ENCODE measurements around the gene NME2. TPM values are rescaled to one million over a fixed set of nuclear protein-coding genes. Genes with fewer than 3 reads are reported as not detected.

NME2 gene
- total and polyA plus RNA-seq, 4 donors: 170 to 310 (median 192) TPM

DNA sequence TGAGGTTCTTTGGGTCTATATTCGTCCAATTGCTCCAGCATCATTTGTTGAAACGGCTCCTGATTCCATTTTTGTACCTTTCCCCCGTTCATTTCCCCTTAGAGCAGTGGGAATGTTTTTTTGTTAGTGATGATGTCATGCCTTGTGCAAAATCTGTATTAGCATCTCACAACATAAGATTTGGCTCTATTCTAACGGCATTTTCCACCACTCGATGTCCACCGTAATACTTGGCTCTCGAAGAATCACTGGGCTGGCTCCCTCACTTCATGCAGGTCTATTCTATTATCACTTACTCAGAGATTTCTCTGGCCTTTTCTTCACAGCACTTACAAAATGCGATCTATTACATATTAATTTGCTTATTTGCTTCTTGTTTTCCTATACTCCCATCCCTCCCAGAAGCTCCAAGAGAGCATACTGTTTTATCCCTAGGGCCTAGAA is 13.4 kb upstream of the NME2 start:
- Histone ChIP-seq H3K27ac (ENCODE audit: low read depth in 1 of 2, low read length in 2 of 2) (peak overlapping the region; percentile 92 to 94), H3K9ac (ENCODE audit: low read depth in 1 of 2, low read length in 2 of 2) (peak overlapping the region; percentile 85 to 99), H3K9me3 (ENCODE audit: control insufficient read depth in 4 of 4, low read length in 3 of 4) (no peaks in the 10 kb centered on the region)

More for the DNA sequence above, 13.4 kb upstream of the NME2 start:
- H3K36me3 ChIP-seq (ENCODE audit: control insufficient read depth in 4 of 4, insufficient read depth in 3 of 4, low read depth in 1 of 4, low read length in 3 of 4): peaks cover 0 to 8% (median 4%) of the 10 kb centered on the region in 4 donors
- H3K4me3 ChIP-seq (ENCODE audit: low read depth in 1 of 3, low read length in 3 of 3): peak overlapping the region; percentile 15 to 54 (median 35)
- DNase-seq (ENCODE audit: low spot score): no peak
- no peak for TF ChIP-seq FOXA1 (IDR thresholded peaks at IDR 0.05)
- TF ChIP-seq, protein P1, sequence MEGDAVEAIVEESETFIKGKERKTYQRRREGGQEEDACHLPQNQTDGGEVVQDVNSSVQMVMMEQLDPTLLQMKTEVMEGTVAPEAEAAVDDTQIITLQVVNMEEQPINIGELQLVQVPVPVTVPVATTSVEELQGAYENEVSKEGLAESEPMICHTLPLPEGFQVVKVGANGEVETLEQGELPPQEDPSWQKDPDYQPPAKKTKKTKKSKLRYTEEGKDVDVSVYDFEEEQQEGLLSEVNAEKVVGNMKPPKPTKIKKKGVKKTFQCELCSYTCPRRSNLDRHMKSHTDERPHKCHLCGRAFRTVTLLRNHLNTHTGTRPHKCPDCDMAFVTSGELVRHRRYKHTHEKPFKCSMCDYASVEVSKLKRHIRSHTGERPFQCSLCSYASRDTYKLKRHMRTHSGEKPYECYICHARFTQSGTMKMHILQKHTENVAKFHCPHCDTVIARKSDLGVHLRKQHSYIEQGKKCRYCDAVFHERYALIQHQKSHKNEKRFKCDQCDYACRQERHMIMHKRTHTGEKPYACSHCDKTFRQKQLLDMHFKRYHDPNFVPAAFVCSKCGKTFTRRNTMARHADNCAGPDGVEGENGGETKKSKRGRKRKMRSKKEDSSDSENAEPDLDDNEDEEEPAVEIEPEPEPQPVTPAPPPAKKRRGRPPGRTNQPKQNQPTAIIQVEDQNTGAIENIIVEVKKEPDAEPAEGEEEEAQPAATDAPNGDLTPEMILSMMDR (IDR thresholded peaks at IDR 0.05; ENCODE audit: low read depth, low read length, missing input control): no peak
- TF ChIP-seq, protein P2, sequence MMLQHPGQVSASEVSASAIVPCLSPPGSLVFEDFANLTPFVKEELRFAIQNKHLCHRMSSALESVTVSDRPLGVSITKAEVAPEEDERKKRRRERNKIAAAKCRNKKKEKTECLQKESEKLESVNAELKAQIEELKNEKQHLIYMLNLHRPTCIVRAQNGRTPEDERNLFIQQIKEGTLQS (IDR thresholded peaks at IDR 0.05): no peak
- TF ChIP-seq RAD21 (IDR thresholded peaks at IDR 0.05): no peak
- no peak for TF ChIP-seq HNF4A (conservative IDR thresholded peaks at IDR 0.05)
- no peak for TF ChIP-seq SP1 (IDR thresholded peaks at IDR 0.05)
- no peak for TF ChIP-seq JUND (IDR thresholded peaks at IDR 0.05)
- no peak for TF ChIP-seq NR2F2 (IDR thresholded peaks at IDR 0.05)
- TF ChIP-seq EGR1 (IDR thresholded peaks at IDR 0.05; ENCODE audit: low read depth in 2 of 2): no peak
- no peak for TF ChIP-seq TAF1 (conservative IDR thresholded peaks at IDR 0.05)
- TF ChIP-seq, protein P3, sequence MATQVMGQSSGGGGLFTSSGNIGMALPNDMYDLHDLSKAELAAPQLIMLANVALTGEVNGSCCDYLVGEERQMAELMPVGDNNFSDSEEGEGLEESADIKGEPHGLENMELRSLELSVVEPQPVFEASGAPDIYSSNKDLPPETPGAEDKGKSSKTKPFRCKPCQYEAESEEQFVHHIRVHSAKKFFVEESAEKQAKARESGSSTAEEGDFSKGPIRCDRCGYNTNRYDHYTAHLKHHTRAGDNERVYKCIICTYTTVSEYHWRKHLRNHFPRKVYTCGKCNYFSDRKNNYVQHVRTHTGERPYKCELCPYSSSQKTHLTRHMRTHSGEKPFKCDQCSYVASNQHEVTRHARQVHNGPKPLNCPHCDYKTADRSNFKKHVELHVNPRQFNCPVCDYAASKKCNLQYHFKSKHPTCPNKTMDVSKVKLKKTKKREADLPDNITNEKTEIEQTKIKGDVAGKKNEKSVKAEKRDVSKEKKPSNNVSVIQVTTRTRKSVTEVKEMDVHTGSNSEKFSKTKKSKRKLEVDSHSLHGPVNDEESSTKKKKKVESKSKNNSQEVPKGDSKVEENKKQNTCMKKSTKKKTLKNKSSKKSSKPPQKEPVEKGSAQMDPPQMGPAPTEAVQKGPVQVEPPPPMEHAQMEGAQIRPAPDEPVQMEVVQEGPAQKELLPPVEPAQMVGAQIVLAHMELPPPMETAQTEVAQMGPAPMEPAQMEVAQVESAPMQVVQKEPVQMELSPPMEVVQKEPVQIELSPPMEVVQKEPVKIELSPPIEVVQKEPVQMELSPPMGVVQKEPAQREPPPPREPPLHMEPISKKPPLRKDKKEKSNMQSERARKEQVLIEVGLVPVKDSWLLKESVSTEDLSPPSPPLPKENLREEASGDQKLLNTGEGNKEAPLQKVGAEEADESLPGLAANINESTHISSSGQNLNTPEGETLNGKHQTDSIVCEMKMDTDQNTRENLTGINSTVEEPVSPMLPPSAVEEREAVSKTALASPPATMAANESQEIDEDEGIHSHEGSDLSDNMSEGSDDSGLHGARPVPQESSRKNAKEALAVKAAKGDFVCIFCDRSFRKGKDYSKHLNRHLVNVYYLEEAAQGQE (IDR thresholded peaks at IDR 0.05): no peak
- TF ChIP-seq RXRA (IDR thresholded peaks at IDR 0.05): no peak
- TF ChIP-seq GABPA (IDR thresholded peaks at IDR 0.05 in 1 of 2, conservative IDR thresholded peaks at IDR 0.05 in 1 of 2): no peak
- no peak for TF ChIP-seq HNF4G (IDR thresholded peaks at IDR 0.05)
- TF ChIP-seq, protein P4, sequence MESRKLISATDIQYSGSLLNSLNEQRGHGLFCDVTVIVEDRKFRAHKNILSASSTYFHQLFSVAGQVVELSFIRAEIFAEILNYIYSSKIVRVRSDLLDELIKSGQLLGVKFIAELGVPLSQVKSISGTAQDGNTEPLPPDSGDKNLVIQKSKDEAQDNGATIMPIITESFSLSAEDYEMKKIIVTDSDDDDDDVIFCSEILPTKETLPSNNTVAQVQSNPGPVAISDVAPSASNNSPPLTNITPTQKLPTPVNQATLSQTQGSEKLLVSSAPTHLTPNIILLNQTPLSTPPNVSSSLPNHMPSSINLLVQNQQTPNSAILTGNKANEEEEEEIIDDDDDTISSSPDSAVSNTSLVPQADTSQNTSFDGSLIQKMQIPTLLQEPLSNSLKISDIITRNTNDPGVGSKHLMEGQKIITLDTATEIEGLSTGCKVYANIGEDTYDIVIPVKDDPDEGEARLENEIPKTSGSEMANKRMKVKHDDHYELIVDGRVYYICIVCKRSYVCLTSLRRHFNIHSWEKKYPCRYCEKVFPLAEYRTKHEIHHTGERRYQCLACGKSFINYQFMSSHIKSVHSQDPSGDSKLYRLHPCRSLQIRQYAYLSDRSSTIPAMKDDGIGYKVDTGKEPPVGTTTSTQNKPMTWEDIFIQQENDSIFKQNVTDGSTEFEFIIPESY (IDR thresholded peaks at IDR 0.05): no peak
- TF ChIP-seq FOXA2 (IDR thresholded peaks at IDR 0.05): no peak
- TF ChIP-seq, protein P5, sequence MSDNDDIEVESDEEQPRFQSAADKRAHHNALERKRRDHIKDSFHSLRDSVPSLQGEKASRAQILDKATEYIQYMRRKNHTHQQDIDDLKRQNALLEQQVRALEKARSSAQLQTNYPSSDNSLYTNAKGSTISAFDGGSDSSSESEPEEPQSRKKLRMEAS (IDR thresholded peaks at IDR 0.05): no peak
- no peak for TF ChIP-seq YY1 (IDR thresholded peaks at IDR 0.05)
- H3K4me1 ChIP-seq (ENCODE audit: control insufficient read depth in 4 of 4, insufficient read depth in 4 of 4, low read length in 3 of 4): peaks cover 0 to 18% (median 10%) of the 10 kb centered on the region in 4 donors
- WGBS: 16% methylated on average over 8 of the region's 8 CpGs
- H3K27me3 ChIP-seq (ENCODE audit: control insufficient read depth in 4 of 4, insufficient read depth in 4 of 4, low read length in 3 of 4): no peaks in the 10 kb centered on the region
